KMS-11 (cell line): ENCODE measurements around the gene FPR1.

Source experiments
- H2AFZ ChIP-seq: fragments of 200-600 bp; sonication (generic); 2 replicates; pipeline ENCODE4 v1.6.1; 2016; ENCODE audit warnings: antibody characterized with exemption, mixed run types, low read depth
- H3K27ac ChIP-seq: fragments of 200-600 bp; sonication (generic); 2 replicates; pipeline ENCODE4 v1.6.1; 2016; ENCODE audit warnings: mild to moderate bottlenecking, mixed run types
- H3K27me3 ChIP-seq: fragments of 200-600 bp; sonication (generic); 2 replicates; pipeline ENCODE4 v1.6.1; 2017; ENCODE audit warnings: mild to moderate bottlenecking, low read depth, mixed run types, moderate library complexity; ENCODE audit not compliant: insufficient read depth
- H3K36me3 ChIP-seq: fragments of 200-600 bp; sonication (generic); 2 replicates; pipeline ENCODE4 v1.6.1; 2017; ENCODE audit warnings: mild to moderate bottlenecking, mixed run types; ENCODE audit not compliant: insufficient read depth
- H3K4me1 ChIP-seq: fragments of 200-600 bp; sonication (generic); 2 replicates; pipeline ENCODE4 v1.6.1; 2016; ENCODE audit warnings: mild to moderate bottlenecking, low read depth, mixed run types; ENCODE audit not compliant: poor library complexity, severe bottlenecking
- H3K4me2 ChIP-seq: fragments of 200-600 bp; sonication (generic); 2 replicates; pipeline ENCODE4 v1.7.0; 2016; ENCODE audit warnings: mild to moderate bottlenecking, mixed run types
- H3K4me3 ChIP-seq: fragments of 200-600 bp; sonication (generic); IDR thresholded peaks from 2 replicates; pipeline ENCODE4 v1.6.1; 2017; ENCODE audit warnings: low read depth, low read length, mixed read lengths; ENCODE audit not compliant: insufficient read depth
- H3K79me2 ChIP-seq: fragments of 200-600 bp; sonication (generic); 2 replicates; pipeline ENCODE4 v1.6.1; 2016; ENCODE audit warnings: low read depth, mixed run types; ENCODE audit not compliant: insufficient read depth
- H3K9ac ChIP-seq: fragments of 200-600 bp; sonication (generic); 2 replicates; pipeline ENCODE4 v1.6.1; 2016; ENCODE audit warnings: mild to moderate bottlenecking, mixed run types
- H4K20me1 ChIP-seq: fragments of 200-600 bp; sonication (generic); 2 replicates; pipeline ENCODE4 v1.6.1; 2016; ENCODE audit warnings: mild to moderate bottlenecking, mixed run types; ENCODE audit not compliant: insufficient read depth
- CTCF ChIP-seq: fragments of 200-600 bp; sonication (generic); conservative IDR thresholded peaks from 2 replicates; pipeline ENCODE4 v1.6.1; 2017; ENCODE audit warnings: low read depth, mild to moderate bottlenecking, antibody characterized with exemption, low read length, moderate library complexity, mixed read lengths

Gene FPR1

GRCh38 chr19:51781999-51782398 is 30.3 kb upstream of the FPR1 start:
- Histone ChIP-seq H2AFZ (no peak overlapping the region), H3K4me1 (no peaks in the 10 kb centered on the region), H3K27ac (no peak overlapping the region), H3K79me2 (no peaks in the 10 kb centered on the region), H3K27me3 (no peaks in the 10 kb centered on the region), H3K4me2 (no peak overlapping the region), H4K20me1 (no peaks in the 10 kb centered on the region), H3K4me3 (no peak overlapping the region), H3K36me3 (no peaks in the 10 kb centered on the region), H3K9ac (no peak overlapping the region)
- no peak for TF ChIP-seq CTCF

- no peaks in the 10 kb centered on the region for H3K4me1 ChIP-seq
- H3K4me2 ChIP-seq: no peak overlapping the region
- H3K36me3 ChIP-seq: no peaks in the 10 kb centered on the region
- H3K79me2 ChIP-seq: no peaks in the 10 kb centered on the region
- H3K4me3 ChIP-seq: no peak overlapping the region
- no peak overlapping the region for H3K9ac ChIP-seq
- H2AFZ ChIP-seq: no peak overlapping the region
- H4K20me1 ChIP-seq: no peaks in the 10 kb centered on the region
- H3K27me3 ChIP-seq: no peaks in the 10 kb centered on the region
- no peak overlapping the region for H3K27ac ChIP-seq
- no peak for TF ChIP-seq CTCF
Measured at GRCh38 chr19:51780270-51780669, 28.6 kb upstream of the FPR1 start.

- H3K27me3 ChIP-seq: no peaks in the 10 kb centered on the region
- H4K20me1 ChIP-seq: no peaks in the 10 kb centered on the region
- H2AFZ ChIP-seq: no peak overlapping the region
- no peak for TF ChIP-seq CTCF
- H3K4me1 ChIP-seq: no peaks in the 10 kb centered on the region
- H3K4me2 ChIP-seq: no peak overlapping the region
- H3K27ac ChIP-seq: no peak overlapping the region
- H3K79me2 ChIP-seq: no peaks in the 10 kb centered on the region
- H3K4me3 ChIP-seq: no peak overlapping the region
- no peaks in the 10 kb centered on the region for H3K36me3 ChIP-seq
- no peak overlapping the region for H3K9ac ChIP-seq
Measured at GRCh38 chr19:51779703-51780102, 28.0 kb upstream of the FPR1 start.

- Histone ChIP-seq H3K4me2 (no peak overlapping the region), H2AFZ (no peak overlapping the region), H3K9ac (no peak overlapping the region), H3K36me3 (no peaks in the 10 kb centered on the region), H3K4me3 (no peak overlapping the region), H3K27me3 (no peaks in the 10 kb centered on the region), H4K20me1 (no peaks in the 10 kb centered on the region), H3K79me2 (no peaks in the 10 kb centered on the region), H3K27ac (no peak overlapping the region), H3K4me1 (no peaks in the 10 kb centered on the region)
- TF ChIP-seq CTCF: no peak
Measured at GRCh38 chr19:51779181-51779580, 27.5 kb upstream of the FPR1 start.
